Activated CD4-positive, alpha-beta T cell treated with anti-CD3 and anti-CD28 coated beads, Interleukin-2, amount 50 U/mL, for 16 hours (primary cell): ENCODE measurements around the gene TECPR1.

Source experiments
- DNase-seq: peaks from one replicate; pipeline ENCODE4 v3.0.0-alpha.2; 2020

The TECPR1 gene

GRCh38 chr7:98283127-98283886 is 31.3 kb upstream of the TECPR1 start:
- no peak for DNase-seq

DNA sequence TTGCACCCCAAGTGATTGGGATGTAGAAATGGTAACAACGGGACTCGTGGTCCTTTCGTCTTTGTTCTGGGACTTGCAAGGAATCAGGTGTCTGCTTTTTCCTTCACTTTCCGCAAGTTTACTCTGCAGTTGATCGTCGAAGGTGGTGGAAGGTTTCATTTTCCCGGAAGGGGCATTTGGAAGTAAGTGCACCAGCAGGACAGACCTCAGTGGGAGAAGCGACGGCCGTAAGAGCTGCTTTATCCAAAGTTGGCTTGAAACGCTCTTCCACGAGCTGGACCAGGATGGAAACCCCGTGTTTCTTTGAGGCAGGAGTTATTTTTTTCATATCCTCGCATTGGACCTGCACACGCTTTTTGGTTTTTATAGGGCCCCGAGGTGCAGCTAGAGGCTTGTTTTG is 30.7 kb upstream of the TECPR1 start:
- DNase-seq = no peak

DNA sequence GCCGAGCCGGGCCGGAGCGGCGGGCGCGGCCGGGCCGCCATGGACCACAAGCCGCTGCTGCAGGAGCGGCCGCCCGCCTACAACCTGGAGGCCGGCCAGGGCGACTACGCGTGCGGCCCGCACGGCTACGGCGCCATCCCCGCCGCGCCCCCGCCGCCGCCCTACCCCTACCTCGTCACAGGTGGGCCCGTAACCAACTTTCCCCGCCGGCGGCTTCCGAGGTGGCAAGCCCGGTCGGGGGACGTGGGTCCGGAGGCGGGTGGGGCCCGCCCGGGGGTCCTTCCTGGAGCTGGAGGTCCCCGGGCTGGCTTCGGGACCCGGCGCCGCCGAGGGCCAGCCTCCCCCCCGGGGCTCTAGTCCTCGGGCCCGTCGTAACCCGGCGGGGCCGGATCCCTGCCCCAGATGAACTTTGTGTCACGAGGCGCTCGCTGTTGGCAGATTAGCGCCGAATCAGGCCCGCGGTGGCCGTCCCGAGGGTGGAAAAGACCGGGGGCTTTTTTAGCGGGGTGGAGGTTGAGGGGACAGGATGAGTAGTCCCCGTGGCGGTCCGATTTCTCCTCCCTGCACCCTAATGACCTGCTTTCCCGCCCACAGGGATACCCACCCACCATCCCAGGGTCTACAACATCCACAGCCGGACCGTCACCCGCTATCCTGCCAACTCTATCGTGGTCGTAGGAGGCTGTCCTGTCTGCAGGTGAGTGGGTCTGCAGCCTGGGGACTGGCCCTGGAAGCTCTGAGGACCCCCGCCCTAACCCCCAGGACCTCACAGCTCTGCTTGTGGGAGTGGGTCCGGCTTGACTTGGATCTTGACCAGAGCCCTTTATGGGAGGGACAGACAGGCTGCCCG is 29.9 kb upstream of the TECPR1 start:
- peak; percentile 12 for DNase-seq

DNA sequence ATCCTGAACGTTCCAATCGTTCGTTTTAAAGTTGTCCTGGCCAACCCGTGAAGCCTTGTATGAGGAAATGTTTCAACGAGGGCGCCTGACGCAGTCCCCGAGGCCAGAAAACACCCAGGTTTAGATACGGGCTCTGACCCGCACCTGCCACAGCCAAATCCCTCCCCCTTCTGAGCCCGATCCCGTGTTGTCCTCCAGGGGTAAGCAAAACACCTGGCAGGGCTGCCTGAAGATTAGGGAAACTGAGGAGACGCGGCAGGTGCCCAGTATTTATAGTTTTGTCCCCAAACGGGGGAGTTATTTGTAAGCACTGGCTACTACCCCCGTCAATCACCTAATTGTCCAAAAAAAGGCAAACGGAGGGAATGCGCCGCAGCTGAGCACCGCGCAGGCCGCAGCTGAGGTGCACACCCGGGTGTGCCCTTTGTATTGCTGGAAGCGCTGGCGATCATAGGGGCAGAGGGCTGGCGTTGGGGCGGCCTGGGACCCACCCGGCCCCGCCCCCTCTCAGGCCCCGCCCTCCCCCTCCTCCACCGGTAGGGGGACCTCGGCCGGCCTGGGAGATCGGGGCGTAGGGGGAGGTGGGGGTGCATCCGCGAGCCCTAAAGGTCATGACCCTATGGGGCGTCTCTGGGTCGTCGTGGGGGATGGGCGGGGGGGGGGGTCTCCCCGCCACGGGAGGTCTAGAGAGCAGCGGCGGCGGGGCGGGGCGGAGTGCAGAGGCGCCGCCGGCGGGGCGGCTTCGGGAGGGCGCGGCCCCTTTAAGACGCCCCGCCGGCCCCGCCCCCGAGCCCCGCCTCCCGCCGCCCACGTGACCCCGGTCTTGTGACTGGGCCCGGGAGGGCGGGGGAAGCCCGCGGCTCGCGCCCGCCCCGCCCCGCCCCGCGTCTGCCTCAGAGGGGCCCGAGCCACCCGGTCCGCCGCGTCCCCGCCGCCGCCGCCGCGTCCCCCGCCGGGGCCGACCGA is 29.0 kb upstream of the TECPR1 start, which contains the start of gene BRI3:
Gene BRI3, plus strand, starts transcription at position 896 of the 966 bp plus-strand sequence. CDS start 110 bp downstream, outside the sequence.
- DNase-seq = peak; percentile 87

DNA sequence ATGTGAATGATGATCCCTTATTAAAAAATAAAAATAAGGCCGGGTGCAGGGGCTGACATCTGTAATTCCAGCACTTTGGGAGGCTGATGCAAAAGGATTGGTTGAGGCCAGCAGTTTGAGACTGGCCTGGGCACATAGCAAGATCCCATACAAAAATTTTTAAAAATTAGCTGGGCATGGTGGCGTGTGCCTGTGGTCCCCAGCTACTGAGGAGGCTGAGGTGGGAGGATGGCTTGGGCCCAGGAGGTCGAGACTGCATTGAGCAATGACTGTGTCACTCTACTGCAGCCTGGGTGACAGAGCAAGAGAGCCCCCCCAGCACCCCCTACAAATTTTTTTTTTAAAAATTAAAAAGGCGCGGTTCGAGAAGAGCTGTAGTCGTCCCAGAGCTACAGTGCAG is 28.3 kb upstream of the TECPR1 start:
- no peak for DNase-seq

DNA sequence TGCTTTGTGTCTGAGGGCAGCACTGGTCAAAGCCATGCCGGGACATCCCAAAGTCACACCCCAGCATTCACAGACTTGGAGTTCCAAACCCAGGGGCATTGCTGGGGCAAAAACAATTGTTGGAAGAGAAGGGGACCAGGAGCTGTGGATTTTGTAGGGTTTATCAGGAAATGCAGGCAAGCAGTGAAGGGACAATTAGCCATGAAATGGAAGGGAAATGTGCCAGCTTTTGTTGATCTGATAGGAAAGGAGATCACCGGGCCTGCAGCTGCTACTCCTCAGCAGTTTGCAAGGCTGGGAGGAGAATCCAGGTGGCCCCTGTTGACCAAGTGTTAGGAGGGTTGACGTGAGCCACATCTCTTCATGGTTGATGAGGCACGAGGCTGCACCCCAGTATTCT is 26.9 kb upstream of the TECPR1 start:
- no peak for DNase-seq

DNA sequence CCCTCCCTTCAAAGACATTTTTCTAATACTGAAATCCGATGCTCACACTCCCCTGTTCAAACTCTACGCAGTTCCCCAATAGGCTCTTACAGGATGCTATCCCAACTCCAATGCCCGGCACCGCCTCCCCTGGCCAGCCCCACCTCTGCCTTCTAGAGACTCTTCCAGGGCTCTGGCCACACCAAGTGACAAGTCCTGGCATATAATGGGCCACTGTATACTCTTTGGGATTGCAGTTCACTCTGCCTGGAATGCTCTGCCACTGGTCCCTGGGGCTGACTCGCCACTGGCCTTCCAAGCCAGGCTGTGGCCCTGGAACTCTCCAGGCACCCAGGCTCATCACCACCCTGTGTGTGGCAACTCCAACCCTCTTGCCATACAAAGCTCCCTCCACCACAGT is 26.4 kb upstream of the TECPR1 start:
- no peak for DNase-seq

- no peak for DNase-seq
Measured at GRCh38 chr7:98276241-98276761, 24.3 kb upstream of the TECPR1 start.

- DNase-seq = no peak
Measured at GRCh38 chr7:98267303-98267702, 15.3 kb upstream of the TECPR1 start.

- DNase-seq = no peak
Measured at GRCh38 chr7:98266840-98267239, 14.8 kb upstream of the TECPR1 start.

DNA sequence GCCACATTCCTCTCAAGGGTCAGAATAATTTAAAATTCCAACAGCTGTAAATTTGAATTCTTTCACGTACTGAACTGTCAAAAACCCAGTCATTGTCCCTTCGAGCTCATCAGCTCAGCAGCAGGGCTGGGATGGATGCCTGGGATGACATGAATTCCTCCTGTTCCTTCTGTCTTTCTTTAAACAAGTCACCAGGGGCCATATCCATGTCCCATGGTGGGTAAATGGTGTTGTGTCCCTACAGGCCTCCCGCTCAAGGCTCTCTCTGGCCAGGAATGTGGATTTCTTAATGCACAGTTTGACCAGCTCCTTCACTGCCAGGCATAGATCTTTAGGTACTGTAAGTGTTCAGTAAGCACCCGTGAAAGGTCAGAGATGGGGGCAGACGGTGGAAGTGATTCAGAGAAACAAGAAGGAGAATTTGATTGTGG is 13.8 kb upstream of the TECPR1 start:
- no peak for DNase-seq

DNA sequence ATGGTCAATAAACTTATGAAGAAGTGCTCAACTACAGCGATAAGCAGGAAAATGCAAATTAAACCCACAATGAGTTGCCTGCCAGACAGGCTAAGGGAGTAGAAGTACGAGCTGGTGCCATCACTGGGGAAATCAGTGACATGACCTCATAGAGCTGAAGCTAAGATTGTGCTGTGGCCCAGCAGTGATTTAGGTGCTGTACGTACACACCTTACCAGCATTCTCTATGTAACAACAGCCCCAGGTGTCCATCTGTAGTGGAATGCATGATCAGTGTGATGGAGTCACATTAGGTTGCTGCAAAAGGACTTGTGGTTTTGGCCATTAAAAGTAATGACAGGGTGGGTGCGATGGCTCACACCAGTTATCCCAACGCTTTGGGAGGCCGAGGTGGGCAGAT is 5.7 kb upstream of the TECPR1 start:
- DNase-seq = no peak

- no peak for DNase-seq
Measured at GRCh38 chr7:98256431-98256830, 4.4 kb upstream of the TECPR1 start.

GRCh38 chr7:98254951-98255610 is 3.0 kb upstream of the TECPR1 start:
- peak; percentile 61 for DNase-seq

DNA sequence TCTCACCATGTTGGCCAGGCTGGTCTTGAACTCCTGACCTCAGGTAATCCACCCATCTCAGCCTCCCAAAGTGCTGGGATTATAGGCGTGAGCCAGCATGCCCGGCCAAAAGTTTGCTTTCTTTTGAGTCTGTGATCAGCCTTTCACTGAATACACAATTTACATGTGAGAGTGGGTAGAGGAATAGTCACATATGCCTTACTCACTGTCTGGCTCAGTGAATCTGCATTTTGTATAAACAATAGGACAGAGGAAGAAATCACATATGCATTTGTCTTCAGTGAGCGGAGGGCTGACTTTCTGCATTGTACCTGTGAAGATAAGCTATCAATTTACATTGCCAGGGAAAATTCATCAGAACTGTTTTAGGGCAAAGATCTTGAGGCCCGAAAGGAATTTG is 2.5 kb upstream of the TECPR1 start:
- DNase-seq = no peak

GRCh38 chr7:98252425-98253054 is 508 bp upstream of the TECPR1 start:
- no peak for DNase-seq

DNA sequence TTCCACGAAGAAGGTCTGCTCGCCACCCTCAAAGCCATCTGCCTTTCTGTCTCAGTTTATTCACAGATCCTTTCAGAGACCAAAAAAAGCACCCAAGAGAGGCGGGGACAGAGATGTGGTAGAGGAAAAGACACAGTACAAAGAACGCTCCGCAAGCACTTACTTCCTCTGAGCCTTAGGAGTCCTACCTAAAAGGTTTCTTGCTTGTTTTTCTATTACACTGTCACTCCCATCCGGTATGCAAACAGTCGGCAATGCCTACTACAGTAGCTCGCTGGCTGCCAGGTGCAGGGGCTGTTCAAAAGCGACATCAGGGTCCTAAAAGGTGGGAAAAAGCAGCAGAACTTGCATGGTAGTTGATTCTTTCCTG is 816 bp downstream of the TECPR1 start:
- DNase-seq = peak; percentile 38

GRCh38 chr7:98250789-98251188 is 1.2 kb downstream of the TECPR1 start:
- peak; percentile 61 for DNase-seq

- DNase-seq = peak; percentile 4
Measured at GRCh38 chr7:98249106-98249505, 2.9 kb downstream of the TECPR1 start.

DNA sequence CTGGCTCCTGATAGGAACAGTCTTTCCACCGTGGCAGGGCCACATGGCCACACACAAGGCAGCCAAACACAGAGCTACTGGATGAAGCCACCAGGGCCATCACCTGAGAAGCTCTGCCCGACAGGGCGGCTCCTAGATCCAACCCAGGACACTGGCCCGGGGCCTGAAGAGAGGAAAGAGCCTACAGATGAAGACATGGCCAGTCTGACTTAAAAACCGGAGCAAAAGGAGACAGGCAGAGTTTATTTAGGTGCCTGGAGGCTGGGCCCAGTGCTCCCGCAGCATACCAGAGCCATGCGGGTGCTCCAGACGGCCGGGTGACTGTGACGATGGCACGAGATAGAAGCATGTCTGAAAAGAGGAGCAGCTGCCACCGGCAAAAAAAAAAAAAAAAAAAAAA is 3.9 kb downstream of the TECPR1 start:
- DNase-seq = no peak

DNA sequence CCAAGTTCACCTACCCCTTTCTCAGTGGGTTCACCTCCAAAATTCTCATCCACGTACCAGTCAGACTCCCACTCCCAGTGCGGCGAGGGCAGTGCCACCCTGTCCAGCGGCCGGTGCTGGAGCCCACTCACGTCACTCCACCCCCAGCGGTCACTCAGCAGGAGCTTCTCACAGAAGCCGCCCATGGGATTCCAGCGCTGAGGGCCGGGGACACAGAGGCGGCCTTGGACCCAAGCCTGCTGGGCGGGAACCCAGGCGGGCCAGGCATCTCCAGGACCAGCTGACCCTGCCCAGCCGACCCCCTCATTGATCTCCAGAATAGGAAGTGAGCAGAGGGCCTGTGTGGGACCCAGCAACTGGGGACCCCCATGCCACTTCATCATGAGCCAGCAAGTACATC is 7.2 kb downstream of the TECPR1 start:
- no peak for DNase-seq

DNA sequence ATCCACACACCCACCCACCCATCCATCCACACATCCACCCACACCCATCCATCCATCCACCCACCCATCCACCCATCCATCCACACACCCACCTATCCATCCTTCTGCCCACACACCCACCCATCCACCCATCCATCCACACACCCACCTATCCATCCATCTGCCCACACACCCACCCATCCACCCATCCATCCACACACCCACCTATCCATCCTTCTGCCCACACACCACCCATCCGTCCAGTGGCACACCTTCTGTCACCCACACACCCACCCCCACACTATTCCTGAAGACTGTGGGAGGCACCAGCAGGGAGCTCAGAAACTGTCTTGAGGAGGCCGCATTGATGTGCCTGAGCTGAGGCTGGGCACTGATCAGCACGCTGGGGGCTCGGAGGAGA is 9.1 kb downstream of the TECPR1 start:
- DNase-seq = no peak
